Kidney tubule cell (primary cell): Measurements from ENCODE around the gene TIMM22.
"Not testable (repeated sequence)": the region's sequence is repeated elsewhere in the genome, so short reads cannot be mapped to it uniquely, and the experiment has no call there.

Experiments
- DNase-seq: peaks from one replicate; pipeline ENCODE4 v3.0.0-alpha.2; 2018; ENCODE audit warnings: low spot score

The TIMM22 gene

GRCh38 chr17:1039511-1040215 is 42.7 kb downstream of the TIMM22 start:
- peak; percentile 52 for DNase-seq

GRCh38 chr17:1040216-1040600 is 43.3 kb downstream of the TIMM22 start:
- DNase-seq: no peak

GRCh38 chr17:1041746-1042145 is 44.8 kb downstream of the TIMM22 start:
- no peak for DNase-seq

DNA sequence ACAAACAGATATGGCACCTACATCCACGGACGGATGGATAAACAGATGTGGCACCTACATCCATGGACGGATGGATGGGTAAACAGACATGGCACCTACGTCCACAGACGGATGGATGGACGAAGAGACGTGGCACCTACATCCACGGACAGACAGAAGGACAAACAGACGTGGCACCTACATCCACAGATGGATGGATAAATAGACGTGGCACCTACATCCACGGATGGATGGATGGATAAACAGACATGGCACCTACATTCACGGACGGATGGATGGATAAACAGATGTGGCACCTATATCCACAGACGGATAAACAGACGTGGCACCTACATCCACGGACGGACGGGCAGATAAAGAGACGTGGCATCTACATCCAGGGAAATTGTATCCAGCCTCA is 45.6 kb downstream of the TIMM22 start:
- no peak for DNase-seq

GRCh38 chr17:1043601-1044251 is 46.8 kb downstream of the TIMM22 start:
- DNase-seq: no peak

DNA sequence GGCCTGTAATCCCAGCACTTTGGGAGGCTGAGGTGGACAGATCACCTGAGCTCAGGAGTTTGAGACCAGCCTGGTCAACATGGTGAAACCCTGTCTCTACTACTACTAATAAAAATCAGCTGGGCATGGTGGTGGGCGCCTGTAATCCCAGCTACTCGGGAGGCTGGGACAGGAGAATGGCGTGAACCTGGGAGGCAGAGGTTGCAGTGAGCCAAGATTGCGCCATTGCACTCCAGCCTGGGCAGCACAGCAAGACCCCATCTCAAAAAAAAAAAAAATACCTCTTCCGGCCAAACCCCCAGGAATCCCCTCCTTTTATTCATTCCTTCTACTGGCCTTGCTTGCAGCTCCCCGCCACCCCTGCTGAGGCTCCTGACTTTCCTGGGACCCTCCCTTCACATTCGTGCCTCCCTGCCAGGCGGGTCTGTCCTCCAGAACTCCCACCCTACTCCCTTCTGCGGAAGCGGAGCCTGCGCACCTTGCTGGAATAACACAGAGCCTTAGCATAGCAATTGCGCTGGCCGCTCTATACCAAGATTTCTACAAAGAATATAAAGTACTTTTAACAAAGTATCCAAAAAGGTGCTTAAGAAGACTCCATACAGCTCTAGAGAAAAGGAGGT is 47.6 kb downstream of the TIMM22 start:
- DNase-seq: not testable (repeated sequence)

- no peak for DNase-seq
Observed at GRCh38 chr17:1045456-1045855, 48.5 kb downstream of the TIMM22 start.

- no peak for DNase-seq
Observed at GRCh38 chr17:1047177-1047878, 50.4 kb downstream of the TIMM22 start.

DNA sequence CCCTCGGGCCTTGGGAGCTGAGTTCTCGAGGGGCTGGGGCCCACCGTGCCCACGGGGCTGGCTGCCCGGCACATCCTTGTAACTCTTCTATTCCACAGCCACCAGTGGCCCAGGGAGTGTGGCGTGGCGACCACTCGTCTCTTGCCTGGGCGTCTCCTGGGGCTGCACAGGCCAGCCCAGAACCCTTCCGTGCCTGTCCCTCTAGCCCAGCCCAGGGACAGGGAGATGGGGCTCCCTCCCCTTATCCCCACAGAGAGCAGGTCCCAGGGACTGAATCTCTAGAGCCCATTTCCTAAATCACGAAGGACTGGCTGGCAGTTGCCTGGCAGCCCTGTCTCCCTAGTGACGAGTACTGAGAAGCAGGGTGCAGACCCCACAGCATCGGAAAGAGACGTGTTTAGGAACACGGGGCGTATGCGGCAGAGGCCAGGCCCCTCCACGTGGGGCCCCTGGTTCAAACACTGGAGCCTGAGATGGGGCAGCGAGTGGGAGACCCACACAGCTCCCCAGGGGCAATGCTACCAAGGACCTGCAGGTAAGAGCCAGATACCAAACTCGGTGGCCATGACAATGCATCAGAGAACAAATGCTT is 51.0 kb downstream of the TIMM22 start:
- no peak for DNase-seq

- DNase-seq: not testable (repeated sequence)
Observed at GRCh38 chr17:1048516-1049115, 51.7 kb downstream of the TIMM22 start.

DNA sequence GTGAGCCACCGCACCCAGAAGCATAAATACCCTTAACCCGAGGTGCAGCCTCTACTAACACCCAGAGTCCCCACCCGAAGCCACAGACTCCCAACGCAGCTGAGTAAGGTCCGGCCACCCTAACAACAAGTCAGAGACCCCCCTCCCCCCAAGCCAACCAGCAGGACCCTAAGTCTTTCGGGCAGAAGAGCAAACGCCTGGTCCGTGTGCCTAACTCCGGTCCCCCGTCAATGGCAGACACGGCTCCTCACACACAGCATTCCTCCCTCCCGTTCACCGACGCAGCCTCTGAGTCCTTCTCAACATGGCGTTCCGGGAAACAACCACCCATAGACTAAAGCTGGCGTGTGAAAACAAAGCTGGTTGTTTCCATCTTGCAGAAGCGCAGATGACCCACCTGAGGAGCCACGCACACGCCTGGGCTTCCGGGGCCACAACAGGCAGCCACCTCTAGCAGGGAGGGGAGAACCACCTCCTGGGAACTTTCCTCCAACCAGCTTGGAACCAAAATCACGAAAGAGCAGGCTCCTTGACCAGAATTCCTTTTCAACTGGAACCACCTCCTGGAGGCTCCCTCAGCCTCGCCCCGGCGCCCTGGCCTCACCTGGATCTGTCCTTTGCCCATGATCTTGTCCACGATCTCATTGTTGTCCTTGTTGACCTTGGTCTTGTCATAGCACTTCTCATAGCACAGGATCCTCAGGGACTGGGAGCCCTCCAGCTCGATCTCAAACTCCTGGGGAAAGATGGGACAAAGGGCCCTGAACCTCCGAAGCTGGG is 52.7 kb downstream of the TIMM22 start:
- no peak for DNase-seq

DNA sequence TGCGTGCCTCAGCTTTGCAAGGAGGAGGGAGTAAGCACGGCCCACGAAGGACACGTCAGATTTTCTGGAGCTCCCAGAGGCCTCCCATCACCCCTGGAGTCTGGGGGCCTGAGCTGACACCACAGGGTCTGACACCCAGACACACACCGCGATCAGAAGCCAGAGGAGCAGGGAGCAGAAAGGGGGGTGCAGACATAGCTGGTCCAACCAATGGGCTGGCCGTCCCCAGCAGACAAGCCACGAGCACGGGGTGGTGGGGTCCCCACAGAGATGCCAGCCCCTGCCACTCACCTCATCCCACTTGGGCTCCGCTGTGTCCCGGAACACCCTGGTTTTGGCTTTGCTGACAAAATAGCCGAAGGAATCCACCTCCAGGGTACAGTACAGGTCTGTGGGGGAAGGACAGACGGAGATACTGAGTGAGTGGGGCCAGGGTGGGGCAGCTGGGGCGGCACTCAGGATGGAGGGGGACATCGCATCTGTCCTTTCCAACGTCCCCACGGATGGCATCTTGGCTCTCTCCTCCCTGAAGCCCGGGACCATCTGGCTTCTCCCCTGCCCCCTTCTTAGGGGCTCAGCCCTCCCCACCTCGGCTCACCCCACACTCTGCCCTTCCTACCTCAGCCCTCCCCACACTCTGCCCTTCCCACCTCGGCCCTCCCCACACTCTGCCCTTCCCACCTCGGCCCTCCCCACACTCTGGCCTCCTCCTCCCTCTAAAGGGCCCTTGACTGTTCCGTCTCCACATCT is 53.5 kb downstream of the TIMM22 start:
- no peak for DNase-seq

- no peak for DNase-seq
Observed at GRCh38 chr17:1050996-1051925, 54.3 kb downstream of the TIMM22 start.
